Body of pancreas (tissue), 4 donors: ENCODE measurements around the gene DSCAM. TPM values are rescaled to one million over a fixed set of nuclear protein-coding genes. Genes with fewer than 3 reads are reported as not detected.
A peak's percentile ranks its signal among the peaks of the same experiment; 100 is the strongest.

Experiments used
- ATAC-seq: fragments of 150-250 bp; one replicate; pipeline ENCODE4 v1.9.1; 2016
- DNase-seq, 4 donors: peaks; one replicate each; pipeline ENCODE4 v3.0.0-alpha.2; 2019
- H3K27ac ChIP-seq, 4 donors: fragments of 200-600 bp; sonication (generic); 1 replicate in 3 of 4; 2 replicates in 1 of 4; pipeline versions ENCODE4 v1.5.1 to v1.6.1; 2016 to 2019; ENCODE audit warnings: mild to moderate bottlenecking in 1 of 4, mixed read lengths in 1 of 4, moderate library complexity in 1 of 4
- H3K27me3 ChIP-seq, 2 donors: fragments of 200-600 bp; sonication (generic); one replicate each; pipeline ENCODE4 v1.6.0; 2016; ENCODE audit warnings: mild to moderate bottlenecking in 1 of 2
- H3K36me3 ChIP-seq, 2 donors: fragments of 200-600 bp; sonication (generic); replicated peaks in 1 of 2; 2 replicates each; pipeline ENCODE4 v1.5.1; 2016; ENCODE audit warnings: low read depth in 2 of 2; ENCODE audit not compliant: insufficient read depth in 1 of 2
- H3K4me1 ChIP-seq: fragments of 200-600 bp; sonication (generic); one replicate; pipeline ENCODE4 v1.6.0; 2016
- H3K4me3 ChIP-seq, 2 donors: fragments of 200-600 bp; sonication (generic); 1 replicate in 1 of 2; 2 replicates in 1 of 2; pipeline ENCODE4 v1.5.1; 2016 to 2019
- H3K9me3 ChIP-seq, 3 donors: fragments of 200-600 bp; sonication (generic); 1 replicate in 2 of 3; 2 replicates in 1 of 3; pipeline ENCODE4 v1.5.1; 2016
- POLR2A ChIP-seq, 3 donors: fragments of 450-650 bp; IDR thresholded peaks; one replicate each; pipeline ENCODE4 v1.6.1; 2016; ENCODE audit warnings: antibody characterized with exemption in 3 of 3, mild to moderate bottlenecking in 2 of 3
- WGBS, 2 donors: methylation state at CpG; one replicate each; pipeline ENCODE4 v1.1.5; 2017; 5-methylcytosine and 5-hydroxymethylcytosine counted together
- intact Hi-C: fragments of 100-400 bp; cut with DNase I; formaldehyde crosslinking; loops from one replicate; pipeline ENCODE4 v1.15.1; 2023
- total RNA-seq, 2 donors: library from RNA; depleted of rRNA; stranded (reverse); fragments of >200 nt; gene quantifications; one replicate each; pipeline ENCODE4 v1.1.0, GENCODE V29; 2016
- TF ChIP-seq, protein P1 (sequence below), 7 experiments: fragments of 450-650 bp in 4 of 7; fragments of 200-600 bp in 3 of 7; sonication (generic) in 3 of 7; IDR thresholded peaks; one replicate each; pipeline ENCODE4 v1.5.1; 2016 to 2019; ENCODE audit warnings: antibody characterized with exemption in 7 of 7

The DSCAM gene
- total RNA-seq, 2 donors from 2014 or later, result 0.26 TPM; not detected in 1

DNA sequence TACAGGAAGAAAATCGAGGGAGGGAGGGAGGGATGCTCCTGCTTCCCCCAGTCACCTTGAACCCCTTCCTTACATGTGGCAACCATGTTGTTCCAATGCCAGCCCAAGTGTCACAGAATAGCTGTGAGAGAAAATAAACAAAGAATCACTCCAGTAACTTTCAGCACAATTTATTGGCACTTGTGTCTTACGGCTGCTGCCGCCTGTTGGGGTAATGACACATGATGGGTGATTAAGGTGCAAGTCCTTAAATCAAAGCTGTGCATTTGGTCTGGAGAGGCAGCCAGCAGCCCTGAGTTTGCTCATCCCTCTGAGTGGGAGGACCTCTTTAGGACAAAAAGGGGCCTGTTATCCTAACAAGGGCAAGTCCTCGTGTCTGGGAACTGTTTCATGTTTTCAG, 602.0 kb downstream of the DSCAM start:
- Histone ChIP-seq H3K36me3 (no peaks in the 10 kb centered on the region), H3K4me1 (no peaks in the 10 kb centered on the region), H3K27me3 (no peaks in the 10 kb centered on the region), H3K9me3 (peaks cover 0 to 11% (median 0%) of the 10 kb centered on the region in 3 donors), H3K4me3 (no peak overlapping the region), H3K27ac (no peak overlapping the region)
- WGBS, 2 donors, result 54 to 64% methylated on average over 4 of the region's 4 CpGs
- TF ChIP-seq POLR2A (IDR thresholded peaks at IDR 0.05), result no peak
- TF ChIP-seq, protein P1, sequence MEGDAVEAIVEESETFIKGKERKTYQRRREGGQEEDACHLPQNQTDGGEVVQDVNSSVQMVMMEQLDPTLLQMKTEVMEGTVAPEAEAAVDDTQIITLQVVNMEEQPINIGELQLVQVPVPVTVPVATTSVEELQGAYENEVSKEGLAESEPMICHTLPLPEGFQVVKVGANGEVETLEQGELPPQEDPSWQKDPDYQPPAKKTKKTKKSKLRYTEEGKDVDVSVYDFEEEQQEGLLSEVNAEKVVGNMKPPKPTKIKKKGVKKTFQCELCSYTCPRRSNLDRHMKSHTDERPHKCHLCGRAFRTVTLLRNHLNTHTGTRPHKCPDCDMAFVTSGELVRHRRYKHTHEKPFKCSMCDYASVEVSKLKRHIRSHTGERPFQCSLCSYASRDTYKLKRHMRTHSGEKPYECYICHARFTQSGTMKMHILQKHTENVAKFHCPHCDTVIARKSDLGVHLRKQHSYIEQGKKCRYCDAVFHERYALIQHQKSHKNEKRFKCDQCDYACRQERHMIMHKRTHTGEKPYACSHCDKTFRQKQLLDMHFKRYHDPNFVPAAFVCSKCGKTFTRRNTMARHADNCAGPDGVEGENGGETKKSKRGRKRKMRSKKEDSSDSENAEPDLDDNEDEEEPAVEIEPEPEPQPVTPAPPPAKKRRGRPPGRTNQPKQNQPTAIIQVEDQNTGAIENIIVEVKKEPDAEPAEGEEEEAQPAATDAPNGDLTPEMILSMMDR (IDR thresholded peaks at IDR 0.05), result no peak
- DNase-seq, result no peak
- intact Hi-C loops, result no loop called here
- no peak for ATAC-seq

DNA sequence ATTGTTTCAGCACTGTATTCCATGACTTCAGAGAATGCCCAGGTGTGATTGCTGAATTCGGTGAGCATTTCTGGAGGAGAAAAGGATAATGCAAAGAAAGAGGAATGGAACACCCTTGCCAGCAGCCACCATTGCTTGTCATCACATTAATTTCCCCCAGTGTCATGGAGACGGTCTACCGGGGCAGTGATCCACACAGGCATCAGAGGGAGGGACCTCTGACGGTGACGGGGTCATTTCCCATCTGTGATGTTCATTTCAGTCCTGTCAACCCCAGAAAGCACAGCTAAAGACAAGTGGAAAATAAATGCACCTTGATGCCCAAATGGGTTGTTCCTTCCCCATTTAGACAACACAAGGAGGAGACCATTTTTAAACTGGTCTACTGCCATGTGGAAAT, 603.3 kb downstream of the DSCAM start:
- no peak for DNase-seq
- 75 to 78% methylated on average over 5 of the region's 5 CpGs for WGBS, 2 donors

DNA sequence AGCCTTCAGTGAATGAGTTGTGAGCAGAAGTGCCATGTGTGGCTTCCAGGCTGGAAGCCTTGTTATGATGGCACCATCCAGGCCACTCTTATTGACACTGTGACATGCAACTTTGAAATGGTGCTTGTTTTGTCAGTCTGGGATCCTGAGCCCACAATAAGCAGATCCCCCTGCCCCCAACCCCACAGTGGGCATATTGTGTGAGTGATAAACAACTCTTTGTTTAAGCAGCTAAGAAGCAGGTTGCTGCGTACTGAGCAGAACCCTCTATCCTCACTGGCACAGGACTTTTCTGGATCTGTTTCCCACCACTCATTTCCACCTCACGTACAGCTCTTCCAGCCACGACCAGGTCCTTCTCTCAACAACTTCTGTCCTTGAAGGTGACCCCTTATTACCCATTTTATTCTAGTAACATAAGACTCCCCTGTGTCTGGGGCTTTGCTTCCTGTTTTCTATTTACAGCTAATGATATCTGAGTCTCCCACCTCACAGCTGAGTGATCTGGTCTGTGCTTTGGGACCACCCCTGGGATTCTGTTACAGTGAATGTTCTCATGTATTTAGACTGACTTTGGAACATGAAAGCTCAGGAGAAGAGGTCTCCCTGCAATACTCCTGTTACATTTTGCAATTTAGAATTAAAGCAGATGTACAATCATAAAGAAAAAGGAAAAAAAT, 604.2 kb downstream of the DSCAM start:
- DNase-seq, result no peak
- Histone ChIP-seq H3K36me3 (no peaks in the 10 kb centered on the region), H3K4me1 (no peaks in the 10 kb centered on the region), H3K9me3 (peaks cover 0 to 6% (median 0%) of the 10 kb centered on the region in 3 donors), H3K27ac (no peak overlapping the region), H3K27me3 (no peaks in the 10 kb centered on the region), H3K4me3 (no peak overlapping the region)
- intact Hi-C loops, result no loop called here
- TF ChIP-seq, protein P1 (IDR thresholded peaks at IDR 0.05), result no peak
- no peak for TF ChIP-seq POLR2A (IDR thresholded peaks at IDR 0.05)
- 42 to 51% methylated on average over 3 of the region's 3 CpGs for WGBS, 2 donors
- no peak for ATAC-seq

More for the DNA sequence above, 603.3 kb downstream of the DSCAM start:
- H3K27ac ChIP-seq, result no peak overlapping the region
- intact Hi-C loops, result no loop called here
- no peaks in the 10 kb centered on the region for H3K4me1 ChIP-seq
- H3K36me3 ChIP-seq, result no peaks in the 10 kb centered on the region
- no peak overlapping the region for H3K4me3 ChIP-seq
- no peaks in the 10 kb centered on the region for H3K27me3 ChIP-seq
- ATAC-seq, result no peak
- H3K9me3 ChIP-seq, result peaks cover 0 to 11% (median 0%) of the 10 kb centered on the region in 3 donors
- TF ChIP-seq, protein P1 (IDR thresholded peaks at IDR 0.05), result no peak
- TF ChIP-seq POLR2A (IDR thresholded peaks at IDR 0.05), result no peak

DNA sequence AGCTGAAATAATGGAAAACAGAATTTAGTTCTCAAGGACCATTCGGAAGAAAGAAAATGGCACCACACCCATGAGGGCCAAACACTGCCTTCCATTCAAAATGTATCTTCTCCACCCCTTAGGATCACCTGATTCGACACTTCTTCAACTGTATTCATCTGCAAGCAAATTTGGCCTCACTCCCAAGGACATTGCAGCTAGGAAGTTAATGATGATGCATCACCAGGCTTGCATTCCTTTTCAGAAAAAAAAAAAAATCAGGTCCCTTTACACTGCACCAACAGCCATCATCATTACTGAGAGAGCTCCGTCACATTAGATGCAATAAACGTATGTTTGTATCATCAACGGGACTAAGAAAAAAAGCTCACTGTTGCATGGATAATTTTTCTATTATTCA, 611.4 kb downstream of the DSCAM start:
- H3K27ac ChIP-seq, result no peak overlapping the region
- WGBS, 2 donors, result 58 to 61% methylated on average over 5 of the region's 5 CpGs
- H3K4me1 ChIP-seq, result no peaks in the 10 kb centered on the region
- H3K27me3 ChIP-seq, result peaks cover 0 to 6% of the 10 kb centered on the region in 2 donors
- no peaks in the 10 kb centered on the region for H3K36me3 ChIP-seq
- DNase-seq (no peak), ATAC-seq (no peak)
- intact Hi-C loops, result no loop called here
- no peak overlapping the region for H3K4me3 ChIP-seq
- TF ChIP-seq, protein P1 (IDR thresholded peaks at IDR 0.05), result no peak
- no peak for TF ChIP-seq POLR2A (IDR thresholded peaks at IDR 0.05)
- H3K9me3 ChIP-seq, result no peaks in the 10 kb centered on the region

DNA sequence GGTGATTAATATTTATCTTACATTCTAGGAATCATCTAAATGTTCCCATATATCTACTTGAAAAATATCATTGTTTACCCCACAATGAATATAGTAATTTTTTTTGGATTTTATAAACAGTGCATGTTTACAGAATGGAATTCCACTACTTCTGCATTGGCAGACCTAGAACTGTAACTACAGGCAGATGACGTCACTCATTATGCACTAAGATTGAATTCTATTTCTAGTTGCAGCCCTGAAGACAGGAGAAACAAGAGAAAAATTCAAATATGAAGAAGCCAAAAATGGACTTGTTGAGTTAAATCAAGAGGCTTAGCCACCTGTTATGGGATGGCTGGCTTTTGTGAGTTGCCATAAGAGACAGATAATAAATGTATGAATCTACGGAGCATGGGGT, 615.0 kb downstream of the DSCAM start:
- no peak for DNase-seq
- Histone ChIP-seq H3K9me3 (no peaks in the 10 kb centered on the region), H3K27me3 (peaks cover 0 to 6% of the 10 kb centered on the region in 2 donors), H3K4me1 (no peaks in the 10 kb centered on the region), H3K27ac (no peak overlapping the region), H3K4me3 (peak overlapping the region in 1 of 2 donors; percentile 13), H3K36me3 (no peaks in the 10 kb centered on the region)
- intact Hi-C loops, result no loop called here
- TF ChIP-seq, protein P1 (IDR thresholded peaks at IDR 0.05), result no peak
- TF ChIP-seq POLR2A (IDR thresholded peaks at IDR 0.05), result no peak
- no peak for ATAC-seq
- 76 to 78% methylated on average over 2 of the region's 2 CpGs for WGBS, 2 donors
